MV-4-11 (cell line): ENCODE measurements around the gene MYO7B.
A peak's percentile ranks its signal among the peaks of the same experiment; 100 is the strongest.

Experiments
- DNase-seq: peaks from one replicate; lab custom pipeline; 2025; lab: John Stamatoyannopoulos, UW

Gene MYO7B

GRCh38 chr2:127609818-127610217 lies 74.3 kb downstream of the MYO7B start:
- no peak for DNase-seq

- DNase-seq: no peak
Observed at GRCh38 chr2:127610561-127610960, 75.1 kb downstream of the MYO7B start.

- no peak for DNase-seq
Observed at GRCh38 chr2:127611076-127611925, 75.8 kb downstream of the MYO7B start.

GRCh38 chr2:127612111-127612822 lies 76.8 kb downstream of the MYO7B start:
- DNase-seq: no peak

GRCh38 chr2:127614246-127614645 lies 78.8 kb downstream of the MYO7B start:
- no peak for DNase-seq

GRCh38 chr2:127614731-127615130 lies 79.2 kb downstream of the MYO7B start:
- DNase-seq: no peak

- DNase-seq: peak; percentile 60
Observed at GRCh38 chr2:127615511-127616166, 80.2 kb downstream of the MYO7B start.

- DNase-seq: no peak
Observed at GRCh38 chr2:127618551-127619202, 83.2 kb downstream of the MYO7B start.

- DNase-seq: no peak
Observed at GRCh38 chr2:127619203-127619590, 83.7 kb downstream of the MYO7B start.

- DNase-seq: no peak
Observed at GRCh38 chr2:127619877-127620705, 84.6 kb downstream of the MYO7B start.

GRCh38 chr2:127620866-127621265 lies 85.4 kb downstream of the MYO7B start:
- peak; percentile 3 for DNase-seq

- no peak for DNase-seq
Observed at GRCh38 chr2:127621981-127622431, 86.5 kb downstream of the MYO7B start.

- no peak for DNase-seq
Observed at GRCh38 chr2:127622561-127623387, 87.3 kb downstream of the MYO7B start.

GRCh38 chr2:127623388-127624319 lies 88.2 kb downstream of the MYO7B start:
- DNase-seq: no peak

- no peak for DNase-seq
Observed at GRCh38 chr2:127624320-127624755, 88.9 kb downstream of the MYO7B start.

- no peak for DNase-seq
Observed at GRCh38 chr2:127624756-127625571, 89.5 kb downstream of the MYO7B start.

- no peak for DNase-seq
Observed at GRCh38 chr2:127625572-127625951, 90.1 kb downstream of the MYO7B start.

GRCh38 chr2:127626175-127626574 lies 90.7 kb downstream of the MYO7B start:
- DNase-seq: no peak
